GM12878 (cell line): Measurements from ENCODE around the gene OPN4. TPM values are rescaled to one million over a fixed set of nuclear protein-coding genes. Genes with fewer than 3 reads are reported as not detected.

Experiments
- ASH2L ChIP-seq: fragments of 300-600, 200-600 bp; sonication (generic); IDR thresholded peaks from 2 replicates; pipeline ENCODE4 v1.6.1; 2017; ENCODE audit warnings: low read depth, mild to moderate bottlenecking, borderline replicate concordance
- CTCF ChIP-seq, 3 experiments: IDR thresholded peaks in 2 of 3; conservative IDR thresholded peaks in 1 of 3; 2 replicates each; pipeline ENCODE4 v1.5.1; 2011; ENCODE audit warnings: low read depth in 3 of 3, low read length in 3 of 3, mild to moderate bottlenecking in 3 of 3, control low read depth in 2 of 3, moderate library complexity in 2 of 3, inconsistent platforms in 1 of 3, mixed read lengths in 1 of 3; ENCODE audit not compliant: control insufficient read depth in 2 of 3, insufficient read depth in 1 of 3; ENCODE audit errors: extremely low read depth in 1 of 3
- E4F1 ChIP-seq: fragments of 450-650 bp; IDR thresholded peaks from 2 replicates; pipeline ENCODE4 v1.6.1; 2018; ENCODE audit warnings: borderline replicate concordance, mild to moderate bottlenecking; ENCODE audit not compliant: partially characterized antibody
- FOS ChIP-seq: IDR thresholded peaks from 3 replicates; pipeline ENCODE4 v1.6.1; 2011; ENCODE audit warnings: borderline replicate concordance; ENCODE audit not compliant: insufficient read length; ENCODE audit errors: extremely low read depth
- HDAC2 ChIP-seq: fragments of 200-600 bp; sonication (generic); IDR thresholded peaks from 2 replicates; pipeline ENCODE4 v1.6.1; 2017
- NFYA ChIP-seq: IDR thresholded peaks from 2 replicates; pipeline ENCODE4 v1.6.1; 2011; ENCODE audit warnings: low read depth, mild to moderate bottlenecking, low read length, improper control_type of control experiment, borderline replicate concordance
- NR2C1 ChIP-seq: fragments of 450-650 bp; IDR thresholded peaks from 2 replicates; pipeline ENCODE4 v1.6.1; 2017; ENCODE audit warnings: antibody characterized with exemption, mild to moderate bottlenecking, moderate library complexity
- PBX3 ChIP-seq: IDR thresholded peaks from 2 replicates; pipeline ENCODE4 v1.6.1; 2011; ENCODE audit warnings: mild to moderate bottlenecking, low read depth, low read length, moderate library complexity; ENCODE audit not compliant: insufficient replicate concordance
- POLR2A ChIP-seq: IDR thresholded peaks from 2 replicates; pipeline ENCODE4 v1.6.1; 2011; ENCODE audit warnings: low read depth, mild to moderate bottlenecking, low read length
- POLR2AphosphoS2 ChIP-seq: IDR thresholded peaks from 2 replicates; pipeline ENCODE4 v1.6.1; 2011; ENCODE audit warnings: low read depth, mild to moderate bottlenecking, low read length, improper control_type of control experiment, moderate library complexity
- SRF ChIP-seq, 2 experiments: IDR thresholded peaks; 2 replicates each; pipeline ENCODE4 v1.6.1; 2011; ENCODE audit warnings: low read depth in 2 of 2, low read length in 2 of 2, mild to moderate bottlenecking in 1 of 2, moderate library complexity in 1 of 2
- ZBTB4 ChIP-seq: fragments of 450-650 bp; formaldehyde crosslinking; IDR thresholded peaks from 2 replicates; pipeline ENCODE4 v1.4.0; 2022; ENCODE audit warnings: mild to moderate bottlenecking, moderate library complexity
- polyA plus RNA-seq, 11 experiments: library from polyadenylated mRNA; depleted of rRNA in 4 of 11; unstranded in 6 of 11; stranded (reverse) in 5 of 11; fragments of >200 nt; fragmentation: Nextera tagmentation in 4 of 11; fragmentation: Illumina TruSeq in 1 of 11; extraction: Ambion mirVana in 4 of 11; extraction: Trizol in 1 of 11; gene quantifications; 1 replicate in 1 of 11; 2 replicates in 10 of 11; pipeline versions ENCODE4 v1.2.1 to v1.2.3, GENCODE V29; 2011 to 2016; ENCODE audit warnings: inconsistent platforms in 2 of 11, missing spikeins in 2 of 11, low read depth in 1 of 11
- total RNA-seq, 4 experiments: library from RNA; depleted of rRNA in 3 of 4; stranded (reverse); fragments of >200 nt in 3 of 4; fragmentation: Illumina TruSeq in 1 of 4; extraction: Trizol in 1 of 4; gene quantifications; 2 replicates each; pipeline versions ENCODE4 v1.2.1 to v1.2.3, GENCODE V29; 2013 to 2021
- TF ChIP-seq, protein P1 (sequence below): fragments of 450-650 bp; IDR thresholded peaks from 2 replicates; pipeline ENCODE4 v1.6.1; 2017; ENCODE audit warnings: low read depth, mild to moderate bottlenecking, moderate library complexity

The OPN4 gene
- total and polyA plus RNA-seq, 10 of the 15 experiments (the other 5 are each of a cell fraction or from before 2014, with no cell fraction given) = not detected

DNA sequence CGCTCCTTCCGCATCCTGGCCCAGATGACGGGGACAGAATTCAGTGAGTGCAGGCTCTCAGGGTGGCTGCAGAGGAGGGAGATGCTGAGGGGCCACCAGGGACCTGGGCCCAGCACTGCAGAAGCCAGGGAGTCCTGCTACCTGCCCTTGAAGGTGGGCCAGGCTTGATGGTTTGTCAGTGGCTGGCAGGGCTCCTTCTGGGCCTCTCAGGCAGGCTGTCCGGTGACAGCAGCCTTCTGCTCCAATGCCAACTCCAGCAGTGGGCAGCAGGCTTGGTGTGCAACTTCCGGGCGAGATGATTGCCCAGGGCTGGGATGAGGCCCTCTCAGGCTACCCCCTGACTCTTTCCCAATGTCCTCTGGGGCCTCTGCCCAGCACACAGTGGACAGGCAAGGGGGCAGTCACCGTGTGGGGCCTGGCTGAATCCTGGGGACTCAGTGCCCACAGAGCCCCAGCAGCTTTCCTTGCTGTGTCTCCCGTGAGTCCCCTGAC is 37.7 kb downstream of the OPN4 start (continued):
- no peak for TF ChIP-seq NR2C1
- TF ChIP-seq POLR2A = no peak
- no peak for TF ChIP-seq ASH2L
- no peak for TF ChIP-seq ZBTB4 (CRISPR knock-in tag)
- TF ChIP-seq, protein P1, sequence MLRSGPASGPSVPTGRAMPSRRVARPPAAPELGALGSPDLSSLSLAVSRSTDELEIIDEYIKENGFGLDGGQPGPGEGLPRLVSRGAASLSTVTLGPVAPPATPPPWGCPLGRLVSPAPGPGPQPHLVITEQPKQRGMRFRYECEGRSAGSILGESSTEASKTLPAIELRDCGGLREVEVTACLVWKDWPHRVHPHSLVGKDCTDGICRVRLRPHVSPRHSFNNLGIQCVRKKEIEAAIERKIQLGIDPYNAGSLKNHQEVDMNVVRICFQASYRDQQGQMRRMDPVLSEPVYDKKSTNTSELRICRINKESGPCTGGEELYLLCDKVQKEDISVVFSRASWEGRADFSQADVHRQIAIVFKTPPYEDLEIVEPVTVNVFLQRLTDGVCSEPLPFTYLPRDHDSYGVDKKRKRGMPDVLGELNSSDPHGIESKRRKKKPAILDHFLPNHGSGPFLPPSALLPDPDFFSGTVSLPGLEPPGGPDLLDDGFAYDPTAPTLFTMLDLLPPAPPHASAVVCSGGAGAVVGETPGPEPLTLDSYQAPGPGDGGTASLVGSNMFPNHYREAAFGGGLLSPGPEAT = no peak
- TF ChIP-seq SRF (IDR thresholded peaks at IDR 0.05; ENCODE audit: low read depth in 2 of 2, low read length in 2 of 2) = no peak
- no peak for TF ChIP-seq FOS
- no peak for TF ChIP-seq NFYA
- TF ChIP-seq E4F1 = no peak
- no peak for TF ChIP-seq HDAC2
- TF ChIP-seq PBX3 = no peak
- TF ChIP-seq POLR2AphosphoS2 = no peak
- no peak for TF ChIP-seq CTCF (IDR thresholded peaks at IDR 0.05 in 2 of 3, conservative IDR thresholded peaks at IDR 0.05 in 1 of 3; ENCODE audit: control insufficient read depth in 2 of 3, extremely low read depth in 1 of 3, insufficient read depth in 1 of 3, low read depth in 3 of 3, low read length in 3 of 3)
- TF ChIP-seq, all 136 proteins: peak for 0
